ENCODE results near the gene PTK7.

PTK7 gene

DNA sequence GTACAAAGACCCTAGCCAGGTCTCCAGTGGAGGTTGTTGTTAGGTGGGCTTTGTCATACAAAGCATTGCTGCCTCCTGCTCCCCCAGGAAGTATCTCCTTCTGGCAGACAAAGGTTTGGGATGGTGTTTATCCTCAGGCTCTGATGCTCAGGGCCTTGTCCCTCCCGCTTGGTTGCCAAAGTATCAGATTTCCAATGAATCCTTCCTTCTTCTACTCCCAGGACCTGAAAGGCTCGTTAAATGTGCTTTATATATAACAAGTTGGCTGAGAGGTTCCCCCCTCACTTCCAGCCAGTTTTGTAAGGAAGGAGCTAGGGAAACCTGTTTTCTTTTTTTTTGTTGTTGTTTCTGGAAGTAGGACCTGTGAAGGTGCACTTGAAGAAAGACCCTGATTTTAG lies 14.4 kb downstream of the PTK7 start:
- TF ChIP-seq, protein P1, sequence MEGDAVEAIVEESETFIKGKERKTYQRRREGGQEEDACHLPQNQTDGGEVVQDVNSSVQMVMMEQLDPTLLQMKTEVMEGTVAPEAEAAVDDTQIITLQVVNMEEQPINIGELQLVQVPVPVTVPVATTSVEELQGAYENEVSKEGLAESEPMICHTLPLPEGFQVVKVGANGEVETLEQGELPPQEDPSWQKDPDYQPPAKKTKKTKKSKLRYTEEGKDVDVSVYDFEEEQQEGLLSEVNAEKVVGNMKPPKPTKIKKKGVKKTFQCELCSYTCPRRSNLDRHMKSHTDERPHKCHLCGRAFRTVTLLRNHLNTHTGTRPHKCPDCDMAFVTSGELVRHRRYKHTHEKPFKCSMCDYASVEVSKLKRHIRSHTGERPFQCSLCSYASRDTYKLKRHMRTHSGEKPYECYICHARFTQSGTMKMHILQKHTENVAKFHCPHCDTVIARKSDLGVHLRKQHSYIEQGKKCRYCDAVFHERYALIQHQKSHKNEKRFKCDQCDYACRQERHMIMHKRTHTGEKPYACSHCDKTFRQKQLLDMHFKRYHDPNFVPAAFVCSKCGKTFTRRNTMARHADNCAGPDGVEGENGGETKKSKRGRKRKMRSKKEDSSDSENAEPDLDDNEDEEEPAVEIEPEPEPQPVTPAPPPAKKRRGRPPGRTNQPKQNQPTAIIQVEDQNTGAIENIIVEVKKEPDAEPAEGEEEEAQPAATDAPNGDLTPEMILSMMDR (conservative IDR thresholded peaks at IDR 0.05), result no peak
- H3K27ac ChIP-seq, result peak overlapping the region; percentile 90

DNA sequence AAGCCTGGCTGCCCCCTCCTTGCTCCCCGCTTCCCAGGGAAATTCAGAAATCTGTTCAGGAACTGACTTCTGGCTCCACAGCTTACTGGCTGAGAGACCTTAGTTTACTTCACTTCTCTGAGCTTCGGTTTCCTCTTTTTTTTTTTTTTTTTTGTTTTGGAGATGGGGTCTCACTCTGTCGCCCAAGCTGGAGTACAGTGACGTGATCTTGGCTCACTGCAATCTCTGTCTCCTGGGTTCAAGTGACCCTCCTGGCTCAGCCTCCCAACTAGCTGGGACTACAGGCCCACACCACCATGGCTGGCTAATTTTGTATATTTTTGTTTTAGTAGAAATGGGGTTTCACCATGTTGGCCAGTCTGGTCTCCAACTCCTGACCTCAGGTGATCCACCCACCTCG lies 14.9 kb downstream of the PTK7 start:
- TF ChIP-seq, protein P1 (conservative IDR thresholded peaks at IDR 0.05), result no peak
- H3K27ac ChIP-seq, result peak overlapping the region; percentile 90

DNA sequence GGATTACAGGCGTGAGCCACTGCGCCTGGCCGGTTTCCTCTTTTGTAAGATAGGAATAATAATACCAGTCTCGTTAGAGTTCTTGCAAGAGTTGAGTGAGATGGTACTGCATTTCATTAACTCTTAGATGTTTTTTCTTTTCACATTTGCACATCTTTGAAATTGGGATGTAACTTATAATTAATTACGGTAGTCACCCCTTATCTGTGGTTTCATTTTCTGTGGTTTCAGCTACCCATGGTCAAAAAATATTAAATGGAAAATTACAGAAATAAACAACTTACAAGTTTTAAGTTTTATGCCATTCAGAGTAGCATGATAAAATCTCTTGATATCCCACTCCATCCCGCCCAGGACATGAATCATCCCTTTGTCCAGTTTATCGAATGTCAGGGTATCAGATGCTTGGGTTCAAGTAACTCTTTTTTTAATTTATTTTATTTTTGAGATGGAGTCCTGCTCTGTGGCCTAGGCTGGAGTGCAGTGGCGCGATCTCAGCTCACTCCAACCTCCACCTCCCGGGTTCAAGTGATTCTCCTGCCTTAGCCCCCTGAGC lies 15.4 kb downstream of the PTK7 start:
- TF ChIP-seq, protein P1 (conservative IDR thresholded peaks at IDR 0.05), result no peak
- peak overlapping the region; percentile 90 for H3K27ac ChIP-seq

DNA sequence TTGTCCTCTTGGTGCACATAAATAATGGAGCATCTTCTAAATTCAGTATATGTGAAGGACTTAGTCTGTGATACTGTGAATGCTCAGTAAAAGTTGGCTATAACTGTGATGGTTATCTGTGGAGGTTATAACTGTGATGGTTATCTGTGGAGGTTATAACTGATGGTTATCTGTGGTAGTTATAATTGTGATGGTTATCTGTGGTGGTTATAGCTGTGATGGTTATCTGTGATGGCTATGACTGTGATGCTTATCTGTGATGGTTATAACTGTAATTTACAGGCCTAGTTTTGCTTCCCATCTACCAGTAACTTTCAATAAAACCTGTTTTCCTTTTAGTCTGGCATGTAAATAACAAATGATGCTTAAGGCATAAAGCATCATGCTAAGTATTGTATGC lies 16.5 kb downstream of the PTK7 start:
- peak overlapping the region; percentile 90 for H3K27ac ChIP-seq
- TF ChIP-seq, protein P1 (conservative IDR thresholded peaks at IDR 0.05), result no peak

DNA sequence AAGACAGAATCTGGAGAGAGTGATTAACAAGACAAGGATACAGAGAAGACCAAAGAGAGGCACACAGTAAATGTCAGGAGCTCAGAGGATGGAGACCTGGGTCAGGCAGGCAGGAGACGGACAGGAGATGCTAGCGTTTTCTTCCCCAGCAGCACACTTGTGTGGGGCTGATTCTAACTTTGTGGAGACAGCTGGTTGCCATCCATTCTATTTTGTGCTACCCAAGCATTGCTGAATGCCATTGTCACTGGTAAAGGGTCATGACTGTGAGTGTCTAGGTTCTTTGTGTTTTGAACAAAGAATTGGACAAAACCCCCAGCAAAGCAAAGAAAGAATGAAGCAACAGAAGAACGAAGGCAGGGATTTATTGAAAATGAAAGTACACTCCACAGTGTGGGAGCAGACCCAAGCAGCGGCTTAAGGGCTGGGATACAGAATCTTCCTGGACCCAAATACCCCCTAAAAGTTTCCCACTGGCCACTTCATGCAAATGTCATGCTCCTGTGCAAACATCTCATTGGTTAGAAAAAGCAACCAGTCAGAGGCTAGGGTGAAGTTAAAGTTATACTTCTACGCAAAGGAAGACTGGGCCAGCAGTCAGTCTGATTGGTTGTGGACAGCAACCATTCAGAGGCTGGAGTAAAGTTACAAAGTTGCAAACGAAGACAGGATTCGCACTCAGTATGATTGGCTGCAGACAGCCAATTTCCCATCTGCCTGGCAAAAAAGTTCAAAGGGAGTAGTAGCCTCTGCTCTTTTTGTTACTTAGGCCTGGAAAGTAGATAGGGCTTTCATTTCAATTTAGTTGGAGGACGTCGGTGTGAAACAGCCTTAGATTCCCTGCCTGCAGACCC lies 17.5 kb downstream of the PTK7 start:
- H3K27ac ChIP-seq, result peak overlapping the region; percentile 90
- TF ChIP-seq, protein P1 (conservative IDR thresholded peaks at IDR 0.05), result no peak

DNA sequence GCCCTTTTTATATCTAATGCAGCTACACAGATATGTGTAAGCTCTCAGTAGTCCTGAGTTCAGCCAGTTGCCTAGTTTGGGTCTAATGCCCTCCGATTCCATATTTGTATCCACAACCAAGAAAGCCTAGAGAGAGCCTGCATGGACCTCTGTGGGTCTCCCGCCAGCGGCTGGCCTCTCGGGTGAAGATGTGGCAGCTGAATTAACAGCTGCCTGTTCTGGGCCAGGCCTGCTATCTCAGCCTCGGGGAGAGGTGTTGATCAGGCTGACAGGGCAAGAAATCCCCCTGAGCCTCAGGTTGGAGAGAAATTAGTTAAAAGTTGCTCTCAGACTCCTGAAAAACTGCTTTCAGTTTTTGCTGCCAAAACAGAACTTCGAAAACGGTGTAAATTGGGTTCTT lies 19.8 kb downstream of the PTK7 start:
- H3K27ac ChIP-seq, result peak overlapping the region; percentile 58

DNA sequence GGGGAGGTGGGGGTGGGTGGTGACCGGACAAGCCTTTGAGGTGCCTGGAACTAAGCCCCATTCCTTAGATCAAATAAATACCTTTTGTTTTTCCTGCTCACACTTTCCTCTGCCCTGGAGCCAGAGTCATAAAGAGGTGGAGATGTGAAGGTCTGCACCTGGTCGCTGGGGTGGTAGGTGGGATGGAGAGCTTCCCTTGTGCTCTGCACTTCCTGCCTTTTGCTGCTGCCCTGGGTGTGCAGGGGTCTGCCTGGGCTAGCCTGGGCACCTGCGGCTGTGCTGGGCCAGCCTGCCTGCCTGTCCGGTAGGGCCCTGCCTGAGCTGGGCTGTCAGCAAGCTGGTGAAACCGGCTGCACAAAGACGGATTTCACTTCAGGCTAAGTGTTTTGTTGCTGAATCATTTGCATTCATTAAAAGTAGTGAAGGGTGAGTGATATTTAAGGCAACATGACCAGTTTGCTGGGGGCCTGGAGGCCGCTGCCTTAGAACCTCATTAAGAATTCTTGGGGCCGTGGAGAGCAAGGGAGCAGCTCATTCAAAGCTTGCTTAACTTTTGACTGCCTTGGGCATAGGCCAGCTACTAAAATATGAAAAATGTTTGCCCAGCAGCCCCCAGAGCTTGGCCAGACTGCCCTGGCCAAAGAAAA lies 20.5 kb downstream of the PTK7 start:
- peak overlapping the region; percentile 58 for H3K27ac ChIP-seq
- TF ChIP-seq, protein P1 (conservative IDR thresholded peaks at IDR 0.05), result no peak

More for the DNA sequence above, 19.8 kb downstream of the PTK7 start:
- TF ChIP-seq, protein P1 (conservative IDR thresholded peaks at IDR 0.05), result no peak
